K562 (cell line): ENCODE data around the gene SLC12A6. TPM values are rescaled to one million over a fixed set of nuclear protein-coding genes. Genes with fewer than 3 reads are reported as not detected.
A peak's percentile ranks its signal among the peaks of the same experiment; 100 is the strongest.

ENCODE experiments used
- ATAC-seq: fragments of 200-7000 bp; cut with Tn5 transposase; 3 replicates; pipeline ENCODE4 v1.9.1; 2020; ENCODE audit warnings: moderate library complexity
- BruUV-seq: library from RNA; stranded (reverse); fragments of 400-500 nt; replicated peaks from 2 replicates; lab custom pipeline; 2021; lab: Mats Ljungman, UMichigan
- CTCF ChIA-PET: fragments of 300-600 bp; formaldehyde crosslinking; extraction: SDS; loops from one replicate; lab custom pipeline; 2021; ENCODE audit warnings: low intra/inter-chr PET ratio; lab: Yijun Ruan, JAX
- POLR2A ChIA-PET: fragments of 300-600, 350-650 bp; sonication (Branson Sonifier 250); formaldehyde crosslinking; extraction: SDS; loops from one replicate; lab custom pipeline; 2021; ENCODE audit warnings: antibody characterized with exemption, inconsistent platforms; lab: Yijun Ruan, JAX
- DNase-seq, 4 experiments: peaks; one replicate each; pipeline versions ENCODE4 v3.0.0 to v3.0.0-alpha.2; 2011 to 2018; ENCODE audit warnings: low spot score in 3 of 4, mixed read lengths in 3 of 4; ENCODE audit errors: extremely low read depth in 1 of 4
- FAIRE-seq: peaks from 2 replicates; lab custom pipeline; 2011; peaks lifted over from hg19 to GRCh38; lab: Jason Lieb, UNC
- H2AFZ ChIP-seq: 2 replicates; pipeline ENCODE4 v1.6.0; 2011; ENCODE audit warnings: low read depth, low read length, control low read depth, inconsistent platforms
- H3K27ac ChIP-seq: fragments of 200-600 bp; 3 replicates; pipeline ENCODE4 v1.8.0; 2011; ENCODE audit warnings: low read depth, mild to moderate bottlenecking, control low read depth, inconsistent platforms, low read length, moderate library complexity, mixed read lengths; ENCODE audit errors: extremely low read depth
- H3K27me3 ChIP-seq, 2 experiments: fragments of 300-600 bp in 1 of 2; 2 replicates in 1 of 2; 3 replicates in 1 of 2; pipeline versions ENCODE4 v1.6.0 to v1.8.0; 2011; ENCODE audit warnings: inconsistent platforms in 2 of 2, low read length in 2 of 2, mild to moderate bottlenecking in 1 of 2, mixed read lengths in 1 of 2, moderate library complexity in 1 of 2; ENCODE audit not compliant: control insufficient read depth in 2 of 2, insufficient read depth in 2 of 2
- H3K36me3 ChIP-seq: fragments of 300-600 bp; 3 replicates; pipeline ENCODE4 v1.8.0; 2011; ENCODE audit warnings: mild to moderate bottlenecking, low read length, inconsistent platforms; ENCODE audit not compliant: control insufficient read depth, insufficient read depth
- H3K4me1 ChIP-seq, 2 experiments: fragments of 200-600 bp in 1 of 2; replicated peaks in 1 of 2; 2 replicates in 1 of 2; 3 replicates in 1 of 2; pipeline versions ENCODE4 v1.5.1 to v1.8.0; 2011; ENCODE audit warnings: inconsistent platforms in 2 of 2, low read length in 2 of 2, mild to moderate bottlenecking in 1 of 2, mixed read lengths in 1 of 2, moderate library complexity in 1 of 2; ENCODE audit not compliant: control insufficient read depth in 2 of 2, insufficient read depth in 2 of 2
- H3K4me2 ChIP-seq: 2 replicates; pipeline ENCODE4 v1.6.1; 2011; ENCODE audit warnings: low read length, control low read depth, inconsistent platforms, mixed read lengths; ENCODE audit not compliant: insufficient read depth
- H3K4me3 ChIP-seq: fragments of 200-600 bp; sonication (generic), shearing (Covaris generic); 2 replicates; pipeline ENCODE4 v1.5.1; 2016; ENCODE audit warnings: control low read depth, inconsistent platforms
- H3K79me2 ChIP-seq: fragments of 200-600 bp; 3 replicates; pipeline ENCODE4 v1.8.0; 2011; ENCODE audit warnings: low read length, inconsistent platforms; ENCODE audit not compliant: control insufficient read depth, insufficient read depth
- H3K9ac ChIP-seq, 2 experiments: 2 replicates each; pipeline versions ENCODE4 v1.6.0 to v1.6.1; 2011; ENCODE audit warnings: low read depth in 2 of 2, low read length in 2 of 2, control low read depth in 1 of 2, inconsistent platforms in 1 of 2, mild to moderate bottlenecking in 1 of 2, mixed read lengths in 1 of 2; ENCODE audit not compliant: insufficient read depth in 1 of 2
- H3K9me1 ChIP-seq: one replicate; pipeline ENCODE4 v1.6.0; 2011; ENCODE audit warnings: inconsistent platforms, mild to moderate bottlenecking, low read length, moderate library complexity; ENCODE audit not compliant: control insufficient read depth, insufficient read depth
- H3K9me3 ChIP-seq: replicated peaks from 2 replicates; pipeline ENCODE4 v1.5.1; 2011; ENCODE audit warnings: low read depth, low read length, inconsistent platforms; ENCODE audit not compliant: control insufficient read depth, insufficient read depth
- H4K20me1 ChIP-seq: replicated peaks from 2 replicates; pipeline ENCODE4 v1.6.1; 2011; ENCODE audit warnings: low read length, inconsistent platforms, mixed read lengths; ENCODE audit not compliant: control insufficient read depth, insufficient read depth
- CEBPG ChIP-seq, 3 experiments: fragments of 200-800 bp in 1 of 3; sonication (Bioruptor generic) in 1 of 3; sonication (generic) in 1 of 3; formaldehyde crosslinking in 1 of 3; IDR thresholded peaks in 2 of 3; conservative IDR thresholded peaks in 1 of 3; 2 replicates each; pipeline versions ENCODE4 v1.6.1 to v1.8.0; 2016 to 2022; ENCODE audit warnings: missing compliant biosample characterization in 2 of 3, missing genetic modification characterization in 2 of 3, mild to moderate bottlenecking in 1 of 3, missing genetic modification reagents in 1 of 3
- EHMT2 ChIP-seq: fragments of 450-650 bp; IDR thresholded peaks from 2 replicates; pipeline ENCODE4 v1.6.1; 2018; ENCODE audit warnings: antibody characterized with exemption
- ELF1 ChIP-seq: fragments of 200-800 bp; sonication (Bioruptor generic); IDR thresholded peaks from 2 replicates; pipeline ENCODE4 v1.6.1; 2016; ENCODE audit warnings: missing genetic modification characterization, missing compliant biosample characterization
- MYNN ChIP-seq, 2 experiments: sonication (generic); formaldehyde crosslinking in 1 of 2; IDR thresholded peaks; 2 replicates each; pipeline versions ENCODE4 v1.5.0 to v1.6.1; 2016 to 2020; ENCODE audit warnings: antibody characterized with exemption in 1 of 2, missing genetic modification reagents in 1 of 2
- SAFB2 ChIP-seq: fragments of 200-400 bp; formaldehyde crosslinking; IDR thresholded peaks from 2 replicates; pipeline ENCODE4 v1.6.1; 2018; ENCODE audit warnings: borderline replicate concordance, low read length, low read depth, moderate library complexity; ENCODE audit not compliant: severe bottlenecking
- SMARCA5 ChIP-seq: fragments of 450-650 bp; IDR thresholded peaks from 2 replicates; pipeline ENCODE4 v1.6.1; 2016
- SRSF1 ChIP-seq: fragments of 200-400 bp; formaldehyde crosslinking; IDR thresholded peaks from 2 replicates; pipeline ENCODE4 v1.6.1; 2017; ENCODE audit warnings: mild to moderate bottlenecking, low read depth, low read length, moderate library complexity
- TEAD2 ChIP-seq: fragments of 450-650 bp; IDR thresholded peaks from 2 replicates; pipeline ENCODE4 v1.6.1; 2016; ENCODE audit warnings: missing genetic modification characterization, control low read depth, missing compliant biosample characterization
- ZBTB33 ChIP-seq: sonication (generic); formaldehyde crosslinking; IDR thresholded peaks from 2 replicates; pipeline ENCODE4 v1.8.1; 2023; ENCODE audit warnings: mild to moderate bottlenecking, missing genetic modification reagents
- WGBS: fragments of 100-300 bp; shearing (Covaris generic); methylation state at CpG from one replicate; pipeline ENCODE4 v1.1.6; 2016; ENCODE audit warnings: low coverage, mixed read lengths; ENCODE audit not compliant: insufficient coverage; ENCODE audit errors: missing lambda C conversion rate; 5-methylcytosine and 5-hydroxymethylcytosine counted together
- in situ Hi-C: fragments of 300-500 bp; cut with MboI; formaldehyde crosslinking; loops from 4 replicates; pipeline ENCODE4 v1.15.0; 2018; ENCODE audit warnings: inconsistent platforms, mixed read lengths
- intact Hi-C: fragments of 100-400 bp; cut with micrococcal nuclease; formaldehyde crosslinking; loops from 2 replicates; pipeline ENCODE4 v1.14.2; 2022
- polyA plus RNA-seq, 8 experiments: library from polyadenylated mRNA; depleted of rRNA in 4 of 8; stranded (reverse) in 5 of 8; unstranded in 3 of 8; fragments of >200 nt; fragmentation: Nextera tagmentation in 2 of 8; fragmentation: Illumina TruSeq in 1 of 8; extraction: Ambion mirVana in 2 of 8; extraction: Trizol in 1 of 8; gene quantifications; 2 replicates each; pipeline versions ENCODE4 v1.2.1 to v1.2.3, GENCODE V29; 2011 to 2014; ENCODE audit warnings: inconsistent platforms in 1 of 8, missing spikeins in 1 of 8
- total RNA-seq, 7 experiments: library from RNA; depleted of rRNA in 6 of 7; stranded (reverse); fragments of >200 nt in 6 of 7; fragmentation: Illumina TruSeq in 2 of 7; extraction: Trizol in 2 of 7; gene quantifications; 2 replicates each; pipeline versions ENCODE4 v1.2.1 to v1.2.3, GENCODE V29; 2011 to 2021; ENCODE audit warnings: low replicate concordance in 1 of 7
- TF ChIP-seq, protein P1 (sequence below): fragments of 250-450 bp; sonication (Bioruptor Pico); IDR thresholded peaks from 2 replicates; pipeline ENCODE4 v1.5.0; 2020; ENCODE audit warnings: mild to moderate bottlenecking, borderline replicate concordance
- TF ChIP-seq, protein P2 (sequence below): sonication (generic); formaldehyde crosslinking; IDR thresholded peaks from 2 replicates; pipeline ENCODE4 v1.8.0; 2022; ENCODE audit warnings: mild to moderate bottlenecking, missing genetic modification reagents, borderline replicate concordance

Gene SLC12A6
- total and polyA plus RNA-seq, 9 of the 15 experiments (the other 6 are each of a cell fraction or from before 2014, with no cell fraction given): 1.4 to 16.4 (median 6.7) TPM

GRCh38 chr15:34334672-34335071 is 2.9 kb downstream of the SLC12A6 start (continued):
- TF ChIP-seq SRSF1 (no peak), MYNN (IDR thresholded peaks at IDR 0.05) (no peak), MYNN (CRISPR knock-in tag; IDR thresholded peaks at IDR 0.05) (no peak), SMARCA5 (no peak)
- TF ChIP-seq, protein P1, sequence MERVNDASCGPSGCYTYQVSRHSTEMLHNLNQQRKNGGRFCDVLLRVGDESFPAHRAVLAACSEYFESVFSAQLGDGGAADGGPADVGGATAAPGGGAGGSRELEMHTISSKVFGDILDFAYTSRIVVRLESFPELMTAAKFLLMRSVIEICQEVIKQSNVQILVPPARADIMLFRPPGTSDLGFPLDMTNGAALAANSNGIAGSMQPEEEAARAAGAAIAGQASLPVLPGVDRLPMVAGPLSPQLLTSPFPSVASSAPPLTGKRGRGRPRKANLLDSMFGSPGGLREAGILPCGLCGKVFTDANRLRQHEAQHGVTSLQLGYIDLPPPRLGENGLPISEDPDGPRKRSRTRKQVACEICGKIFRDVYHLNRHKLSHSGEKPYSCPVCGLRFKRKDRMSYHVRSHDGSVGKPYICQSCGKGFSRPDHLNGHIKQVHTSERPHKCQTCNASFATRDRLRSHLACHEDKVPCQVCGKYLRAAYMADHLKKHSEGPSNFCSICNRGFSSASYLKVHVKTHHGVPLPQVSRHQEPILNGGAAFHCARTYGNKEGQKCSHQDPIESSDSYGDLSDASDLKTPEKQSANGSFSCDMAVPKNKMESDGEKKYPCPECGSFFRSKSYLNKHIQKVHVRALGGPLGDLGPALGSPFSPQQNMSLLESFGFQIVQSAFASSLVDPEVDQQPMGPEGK: no peak

DNA sequence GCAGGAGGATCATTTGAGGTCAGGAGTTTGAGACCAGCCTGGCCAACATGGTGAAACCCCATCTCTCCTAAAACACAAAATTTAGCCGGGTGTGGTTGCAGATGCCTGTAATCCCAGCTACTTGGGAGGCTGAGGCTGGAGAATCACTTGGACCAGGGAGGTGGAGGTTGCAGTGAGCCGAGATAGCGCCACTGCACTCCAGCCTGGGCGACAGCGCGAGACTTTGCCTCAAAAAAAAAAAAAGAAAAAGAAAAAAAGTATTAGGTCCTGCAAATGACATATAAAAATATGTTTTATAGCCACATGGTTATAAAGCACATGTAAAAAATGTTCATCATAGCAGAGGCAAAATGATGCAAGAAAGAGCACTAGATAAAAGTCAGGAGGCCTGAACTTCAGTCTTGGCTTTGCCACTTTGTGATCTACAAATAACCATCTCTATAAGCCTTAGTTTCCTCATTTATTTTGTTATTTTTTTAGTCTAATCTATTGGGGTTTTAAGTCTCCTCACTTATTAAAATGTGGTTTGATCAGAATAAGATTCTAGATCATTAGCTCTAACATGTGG is 4.9 kb downstream of the SLC12A6 start:
- FAIRE-seq: no peak
- POLR2A ChIA-PET: interaction anchor here (0.6 kb wide), 1 partner anchor 33 kb away, joined by 3 read pairs; no protein-coding TSS in a partner anchor
- BruUV-seq: no TSS peak
- TF ChIP-seq ELF1 (tag) (no peak), ZBTB33 (CRISPR knock-in tag) (peak; percentile 96), EHMT2 (no peak), SAFB2 (no peak), CEBPG (CRISPR knock-in tag; IDR thresholded peaks at IDR 0.05) (0 out of 2 replicates have a peak, but pooled peaks have one; percentile 25), CEBPG (tag; conservative IDR thresholded peaks at IDR 0.05 in 1 of 2, IDR thresholded peaks at IDR 0.05 in 1 of 2) (no peak), TEAD2 (no peak)
- TF ChIP-seq, protein P2, sequence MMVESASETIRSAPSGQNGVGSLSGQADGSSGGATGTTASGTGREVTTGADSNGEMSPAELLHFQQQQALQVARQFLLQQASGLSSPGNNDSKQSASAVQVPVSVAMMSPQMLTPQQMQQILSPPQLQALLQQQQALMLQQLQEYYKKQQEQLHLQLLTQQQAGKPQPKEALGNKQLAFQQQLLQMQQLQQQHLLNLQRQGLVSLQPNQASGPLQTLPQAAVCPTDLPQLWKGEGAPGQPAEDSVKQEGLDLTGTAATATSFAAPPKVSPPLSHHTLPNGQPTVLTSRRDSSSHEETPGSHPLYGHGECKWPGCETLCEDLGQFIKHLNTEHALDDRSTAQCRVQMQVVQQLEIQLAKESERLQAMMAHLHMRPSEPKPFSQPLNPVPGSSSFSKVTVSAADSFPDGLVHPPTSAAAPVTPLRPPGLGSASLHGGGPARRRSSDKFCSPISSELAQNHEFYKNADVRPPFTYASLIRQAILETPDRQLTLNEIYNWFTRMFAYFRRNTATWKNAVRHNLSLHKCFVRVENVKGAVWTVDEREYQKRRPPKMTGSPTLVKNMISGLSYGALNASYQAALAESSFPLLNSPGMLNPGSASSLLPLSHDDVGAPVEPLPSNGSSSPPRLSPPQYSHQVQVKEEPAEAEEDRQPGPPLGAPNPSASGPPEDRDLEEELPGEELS (CRISPR knock-in tag): no peak

More for the DNA sequence above, 4.9 kb downstream of the SLC12A6 start:
- Histone ChIP-seq H3K27me3 (no peaks in the 10 kb centered on the region), H3K4me2 (no peak overlapping the region), H4K20me1 (no peaks in the 10 kb centered on the region), H3K9ac (no peak overlapping the region), H3K4me1 (peaks cover 31 to 44% of the 10 kb centered on the region in 2 experiments), H3K9me1 (no peaks in the 10 kb centered on the region), H3K27ac (no peak overlapping the region; the same call in 2 of the 3 replicates), H3K36me3 (no peaks in the 10 kb centered on the region), H3K9me3 (no peaks in the 10 kb centered on the region), H3K79me2 (no peaks in the 10 kb centered on the region), H3K4me3 (no peak overlapping the region), H2AFZ (no peak overlapping the region)
- ATAC-seq: no peak
- CTCF ChIA-PET: no interaction called here
- 68% methylated on average over 6 of the region's 6 CpGs for WGBS
- intact Hi-C loops: no loop called here
- in situ Hi-C loops: no loop called here
- DNase-seq: no peak
